ENCODE measurements around the gene NCAPG.

Gene NCAPG

DNA sequence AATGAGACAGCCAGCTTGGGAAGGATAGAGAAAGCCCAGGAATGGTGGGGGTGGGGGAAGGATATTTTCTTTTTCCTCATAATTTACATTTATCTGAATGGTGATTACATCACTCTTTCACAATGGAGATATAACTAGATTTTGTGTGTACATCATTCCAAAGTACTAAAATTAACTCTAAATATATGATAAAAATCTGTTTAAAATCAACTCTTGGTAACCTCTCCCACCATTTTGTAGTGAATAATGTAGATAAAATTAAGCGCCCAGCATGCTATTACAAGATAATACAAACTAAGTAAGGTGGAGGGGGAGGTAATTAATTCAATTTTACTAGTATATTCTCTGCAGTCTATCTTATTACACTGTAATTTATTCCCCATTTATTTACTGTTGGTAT lies 78.9 kb downstream of the NCAPG start:
- Mint-ChIP-seq H3K9me3 (no peaks in the 10 kb centered on the region), H3K4me1 (no peaks in the 10 kb centered on the region), H3K4me3 (no peak overlapping the region), H3K27me3 (no peaks in the 10 kb centered on the region), H3K36me3 (peaks cover 3% of the 10 kb centered on the region), H3K27ac (no peak overlapping the region)

DNA sequence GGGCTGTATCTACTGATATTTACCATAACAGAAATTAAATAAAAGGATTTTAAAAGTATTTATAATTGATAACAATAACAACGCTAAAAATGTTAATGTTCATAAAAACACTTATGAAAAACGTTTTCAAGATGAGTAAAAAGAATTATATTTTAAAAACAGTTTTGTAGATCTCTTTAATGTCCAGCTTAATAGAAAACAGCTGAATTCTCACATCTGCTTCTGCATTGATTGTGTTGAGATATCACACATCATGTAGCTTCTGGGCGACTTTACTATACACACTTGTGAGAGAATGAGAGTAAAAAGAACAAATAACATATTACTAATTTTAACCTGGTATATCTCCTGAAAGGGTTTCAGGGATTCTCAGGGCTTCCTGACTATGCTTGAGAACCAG lies 83.6 kb downstream of the NCAPG start:
- Mint-ChIP-seq H3K27ac (no peak overlapping the region), H3K4me3 (no peak overlapping the region), H3K36me3 (peaks cover 16% of the 10 kb centered on the region), H3K4me1 (no peaks in the 10 kb centered on the region), H3K9me3 (no peaks in the 10 kb centered on the region), H3K27me3 (no peaks in the 10 kb centered on the region)

Data from activated naive CD4-positive, alpha-beta T cell treated with anti-CD3 and anti-CD28 coated beads, Interleukin-2, amount 50 U/mL, for 24 hours (primary cell).